ENCODE results near the gene TRIML1. TPM values are rescaled to one million over a fixed set of nuclear protein-coding genes. Genes with fewer than 3 reads are reported as not detected.

Gene TRIML1
- total RNA-seq, 1 experiment from 2014 or later, result not detected

- H3K27ac ChIP-seq (ENCODE audit: low read length), result no peak overlapping the region
- BruUV-seq (replicated peaks), result no TSS peak
Observed at GRCh38 chr4:188113156-188113555, 26.1 kb upstream of the TRIML1 start.

GRCh38 chr4:188117631-188118324, 21.5 kb upstream of the TRIML1 start:
- ATAC-seq (no peak), DNase-seq (ENCODE audit: low read depth, low spot score) (no peak)
- Histone ChIP-seq H3K36me3 (ENCODE audit: control insufficient read depth, insufficient read depth, low read length) (no peaks in the 10 kb centered on the region), H3K27me3 (ENCODE audit: control insufficient read depth, insufficient read depth, low read length) (no peaks in the 10 kb centered on the region), H3K9me3 (ENCODE audit: control insufficient read depth, insufficient read depth, low read depth, low read length) (no peaks in the 10 kb centered on the region), H3K4me3 (ENCODE audit: low read depth in 2 of 2, low read length in 2 of 2) (no peak overlapping the region), H3K27ac (ENCODE audit: low read length) (no peak overlapping the region), H3K4me1 (ENCODE audit: control insufficient read depth, insufficient read depth, low read length) (no peaks in the 10 kb centered on the region)
- intact Hi-C loops (cut with micrococcal nuclease; ENCODE audit: unreplicated experiment), result no loop called here
- in situ Hi-C loops (cut with HindIII; ENCODE audit: low pct_unique_long_range_greater_than_20kb, low sequenced_read_pairs), result no loop called here
- CTCF ChIA-PET, result no interaction called here
- POLR2A ChIA-PET, result no interaction called here
- TF ChIP-seq TCF7L2 (IDR thresholded peaks at IDR 0.05; ENCODE audit: low read depth, low read length) (no peak), POLR2AphosphoS5 (IDR thresholded peaks at IDR 0.05; ENCODE audit: low read depth, low read length) (no peak), REST (IDR thresholded peaks at IDR 0.05; ENCODE audit: insufficient read depth in 1 of 2, low read depth in 2 of 2, low read length in 1 of 2) (no peak), SIN3A (IDR thresholded peaks at IDR 0.05; ENCODE audit: borderline replicate concordance, insufficient read depth, low read depth, low read length) (no peak), CTCF (IDR thresholded peaks at IDR 0.05) (no peak)
- BruUV-seq (replicated peaks), result no TSS peak

More at GRCh38 chr4:188113156-188113555, 26.1 kb upstream of the TRIML1 start:
- TF ChIP-seq TCF7L2 (IDR thresholded peaks at IDR 0.05; ENCODE audit: low read depth, low read length), result no peak
- TF ChIP-seq CTCF (IDR thresholded peaks at IDR 0.05), result no peak
- TF ChIP-seq REST (IDR thresholded peaks at IDR 0.05; ENCODE audit: insufficient read depth in 1 of 2, low read depth in 2 of 2, low read length in 1 of 2), result no peak
- TF ChIP-seq SIN3A (IDR thresholded peaks at IDR 0.05; ENCODE audit: borderline replicate concordance, insufficient read depth, low read depth, low read length), result no peak
- no peak for TF ChIP-seq POLR2AphosphoS5 (IDR thresholded peaks at IDR 0.05; ENCODE audit: low read depth, low read length)
- no peak for ATAC-seq
- DNase-seq (ENCODE audit: low read depth, low spot score), result no peak
- ChIA-PET CTCF (no interaction called here), POLR2A (no interaction called here)
- Histone ChIP-seq H3K27me3 (ENCODE audit: control insufficient read depth, insufficient read depth, low read length) (no peaks in the 10 kb centered on the region), H3K4me3 (ENCODE audit: low read depth in 2 of 2, low read length in 2 of 2) (no peak overlapping the region), H3K36me3 (ENCODE audit: control insufficient read depth, insufficient read depth, low read length) (no peaks in the 10 kb centered on the region), H3K9me3 (ENCODE audit: control insufficient read depth, insufficient read depth, low read depth, low read length) (no peaks in the 10 kb centered on the region), H3K4me1 (ENCODE audit: control insufficient read depth, insufficient read depth, low read length) (no peaks in the 10 kb centered on the region)
- intact Hi-C loops (cut with micrococcal nuclease; ENCODE audit: unreplicated experiment) (no loop called here), in situ Hi-C loops (cut with HindIII; ENCODE audit: low pct_unique_long_range_greater_than_20kb, low sequenced_read_pairs) (no loop called here)
